ENCODE results near the gene TAF5L. TPM values are rescaled to one million over a fixed set of nuclear protein-coding genes. Genes with fewer than 3 reads are reported as not detected.

TAF5L gene
- total and polyA plus RNA-seq, 10 of the 15 experiments (the other 5 are each of a cell fraction or from before 2014, with no cell fraction given), result 1.1 to 26.2 (median 19.1) TPM

DNA sequence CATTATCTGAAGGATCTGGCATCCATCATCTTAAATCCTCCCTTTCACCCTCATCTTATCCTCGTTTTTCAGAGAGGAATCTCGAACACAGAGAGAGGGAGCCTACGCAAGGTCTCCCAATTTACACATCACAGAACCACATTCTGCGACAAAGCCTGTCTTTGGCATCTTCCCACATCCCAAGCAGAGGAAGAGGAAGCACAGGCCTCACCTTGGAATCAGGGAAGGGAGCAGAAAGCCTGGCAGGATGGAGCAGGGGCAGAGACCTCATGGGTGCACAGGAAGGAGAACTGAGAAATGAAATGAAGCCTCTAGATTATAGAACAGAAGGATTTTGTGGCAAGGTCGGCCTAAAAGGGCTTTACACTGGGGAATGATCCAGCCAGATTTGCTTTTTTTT, 73.2 kb downstream of the TAF5L start:
- no peak overlapping the region for H3K4me3 ChIP-seq
- H3K27ac ChIP-seq (ENCODE audit: control insufficient read depth, insufficient read depth), result no peak overlapping the region
- H3K79me2 ChIP-seq (ENCODE audit: control insufficient read depth, insufficient read depth, low read length), result peaks cover 33% of the 10 kb centered on the region
- no peak overlapping the region for H3K9ac ChIP-seq (ENCODE audit: control insufficient read depth, insufficient read depth, low read length)
- DNase-seq (ENCODE audit: low read depth, low spot score), result no peak
- in situ Hi-C loops (cut with MboI) (no loop called here), intact Hi-C loops (cut with micrococcal nuclease; ENCODE audit: unreplicated experiment) (loop anchor here (10.0 kb wide), 1 partner anchor 522 kb away; no protein-coding TSS in a partner anchor)
- H3K4me1 ChIP-seq (ENCODE audit: control insufficient read depth, insufficient read depth, low read length), result no peaks in the 10 kb centered on the region
- TF ChIP-seq RAD51 (IDR thresholded peaks at IDR 0.05) (no peak), CBX5 (IDR thresholded peaks at IDR 0.05; ENCODE audit: low read depth) (no peak), USF1 (IDR thresholded peaks at IDR 0.05; ENCODE audit: borderline replicate concordance, extremely low read length, insufficient read depth, low read depth, low read length) (no peak), KLF5 (IDR thresholded peaks at IDR 0.05; ENCODE audit: partially characterized antibody) (no peak)
- no peaks in the 10 kb centered on the region for H3K9me3 ChIP-seq (replicated peaks; ENCODE audit: control insufficient read depth, insufficient read depth, low read length)
- CTCF ChIA-PET, result no interaction called here
- POLR2A ChIA-PET, result no interaction called here
- H3K4me2 ChIP-seq (ENCODE audit: control insufficient read depth, insufficient read depth), result no peak overlapping the region
- RAD21 ChIA-PET (ENCODE audit: unreplicated experiment), result no interaction called here
- WGBS (ENCODE audit: insufficient coverage, insufficient replicate concordance, low lambda C conversion rate, missing lambda C conversion rate), result 72% methylated on average over 5 of the region's 5 CpGs
- H4K20me1 ChIP-seq (ENCODE audit: control insufficient read depth, insufficient read depth), result no peaks in the 10 kb centered on the region; the same call in 1 of the 2 replicates
- SMC1A ChIA-PET (ENCODE audit: uncharacterized antibody, unreplicated experiment), result no interaction called here
- H3K27me3 ChIP-seq (replicated peaks in 1 of 2; ENCODE audit: control insufficient read depth in 2 of 2, insufficient read depth in 2 of 2, low read length in 1 of 2), result no peaks in the 10 kb centered on the region
- H3K36me3 ChIP-seq (ENCODE audit: control insufficient read depth in 2 of 2, insufficient read depth in 2 of 2, low read length in 1 of 2), result no peaks in the 10 kb centered on the region; a peak in 1 of 4 replicates
- no peak overlapping the region for H2AFZ ChIP-seq (ENCODE audit: control insufficient read depth, low read depth, low read length)
- FAIRE-seq, result no peak
- no TSS peak for BruUV-seq (replicated peaks)
- ATAC-seq, result no peak

DNA sequence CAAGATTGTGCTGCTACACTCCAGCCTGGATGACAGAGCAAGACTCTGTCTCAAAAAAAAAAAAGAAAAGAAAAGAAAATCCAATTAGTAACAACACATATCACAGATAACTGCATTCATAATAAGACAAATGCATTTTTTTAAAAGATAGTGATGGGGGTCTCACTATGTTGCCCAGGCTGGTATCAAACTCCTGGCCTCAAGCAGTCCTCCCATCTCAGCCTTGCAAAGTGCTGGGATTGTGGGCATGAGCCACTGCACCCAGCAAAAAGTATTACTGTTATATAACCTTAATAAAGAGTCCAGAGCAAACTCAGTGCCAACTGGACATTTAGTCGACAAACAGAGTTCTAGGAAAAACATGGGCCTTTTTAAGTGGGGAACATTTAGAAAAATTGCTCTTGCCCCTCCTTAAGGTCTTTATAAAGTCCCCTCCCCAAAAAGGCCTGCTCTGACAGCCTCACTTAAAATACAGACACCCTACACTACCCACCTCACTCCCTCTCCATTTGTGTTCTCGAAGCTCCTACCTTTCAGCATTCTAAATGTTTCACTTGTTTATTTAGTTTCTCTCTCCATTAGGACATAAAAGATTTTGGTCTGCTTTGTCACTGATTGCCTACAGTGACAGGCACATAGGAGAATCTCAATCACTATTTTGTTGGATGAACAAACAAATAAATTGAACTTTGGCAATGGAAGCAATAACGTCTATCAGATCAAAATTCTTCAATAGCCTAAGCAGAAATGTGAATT, 74.9 kb downstream of the TAF5L start:
- Histone ChIP-seq H2AFZ (ENCODE audit: control insufficient read depth, low read depth, low read length) (no peak overlapping the region), H3K9me3 (replicated peaks; ENCODE audit: control insufficient read depth, insufficient read depth, low read length) (no peaks in the 10 kb centered on the region), H3K9ac (ENCODE audit: control insufficient read depth, insufficient read depth, low read length) (no peak overlapping the region), H3K79me2 (ENCODE audit: control insufficient read depth, insufficient read depth, low read length) (peaks cover 17% of the 10 kb centered on the region), H3K36me3 (ENCODE audit: control insufficient read depth in 2 of 2, insufficient read depth in 2 of 2, low read length in 1 of 2) (peaks cover 0 to 6% of the 10 kb centered on the region in 2 experiments; a peak in 2 of 4 replicates), H4K20me1 (ENCODE audit: control insufficient read depth, insufficient read depth) (no peaks in the 10 kb centered on the region; the same call in 1 of the 2 replicates), H3K4me2 (ENCODE audit: control insufficient read depth, insufficient read depth) (no peak overlapping the region), H3K27ac (ENCODE audit: control insufficient read depth, insufficient read depth) (no peak overlapping the region), H3K27me3 (replicated peaks in 1 of 2; ENCODE audit: control insufficient read depth in 2 of 2, insufficient read depth in 2 of 2, low read length in 1 of 2) (no peaks in the 10 kb centered on the region), H3K4me1 (ENCODE audit: control insufficient read depth, insufficient read depth, low read length) (no peaks in the 10 kb centered on the region), H3K4me3 (no peak overlapping the region)
- ChIA-PET CTCF (no interaction called here), SMC1A (ENCODE audit: uncharacterized antibody, unreplicated experiment) (interaction anchor here (0.6 to 0.9 kb wide), 2 partner anchors 25 to 42 kb away, joined by 3 to 4 read pairs; no protein-coding TSS in a partner anchor), RAD21 (ENCODE audit: unreplicated experiment) (no interaction called here), POLR2A (no interaction called here)
- WGBS (ENCODE audit: insufficient coverage, insufficient replicate concordance, low lambda C conversion rate, missing lambda C conversion rate), result 98% methylated on average over 3 of the region's 3 CpGs
- in situ Hi-C loops (cut with MboI) (no loop called here), intact Hi-C loops (cut with micrococcal nuclease; ENCODE audit: unreplicated experiment) (loop anchor here (10.0 kb wide), 1 partner anchor 524 kb away; no protein-coding TSS in a partner anchor)
- ATAC-seq (no peak), DNase-seq (ENCODE audit: low read depth, low spot score) (no peak), FAIRE-seq (no peak)
- no TSS peak for BruUV-seq (replicated peaks)
- TF ChIP-seq IRF3 (IDR thresholded peaks at IDR 0.05) (no peak), GABPA (IDR thresholded peaks at IDR 0.05; ENCODE audit: low read depth) (no peak), FOXK2 (IDR thresholded peaks at IDR 0.05) (no peak), RAD21 (IDR thresholded peaks at IDR 0.05; ENCODE audit: insufficient read depth, low read depth, low read length) (no peak), WRNIP1 (IDR thresholded peaks at IDR 0.05; ENCODE audit: borderline replicate concordance, low read depth, low read length) (no peak), EED (IDR thresholded peaks at IDR 0.05; ENCODE audit: low read depth) (no peak), HDAC2 (IDR thresholded peaks at IDR 0.05) (no peak), MEF2B (IDR thresholded peaks at IDR 0.05; ENCODE audit: partially characterized antibody, poor library complexity, severe bottlenecking) (no peak), CBFB (IDR thresholded peaks at IDR 0.05; ENCODE audit: low read depth) (no peak), KDM1A (IDR thresholded peaks at IDR 0.05; ENCODE audit: borderline replicate concordance) (no peak), MTA3 (IDR thresholded peaks at IDR 0.05; ENCODE audit: borderline replicate concordance, low read length) (no peak)

Measured in GM12878 (cell line).